ENCODE data around the gene MEF2C.
A peak's percentile ranks its signal among the peaks of the same experiment; 100 is the strongest.
"Not testable (repeated sequence)": the region's sequence is repeated elsewhere in the genome, so short reads cannot be mapped to it uniquely, and the experiment has no call there.

The MEF2C gene

GRCh38 chr5:88818296-88818695 is 64.7 kb downstream of the MEF2C start:
- H3K27me3 Mint-ChIP-seq, result no peaks in the 10 kb centered on the region
- no peak for ATAC-seq
- H3K4me3 Mint-ChIP-seq, result peak overlapping the region; percentile 70
- H3K36me3 Mint-ChIP-seq, result peaks cover 24% of the 10 kb centered on the region
- no peaks in the 10 kb centered on the region for H3K9me3 Mint-ChIP-seq
- H3K4me1 Mint-ChIP-seq, result peaks cover 60% of the 10 kb centered on the region
- H3K27ac Mint-ChIP-seq, result peak overlapping the region; percentile 81

- Mint-ChIP-seq H3K4me1 (peaks cover 66% of the 10 kb centered on the region), H3K4me3 (no peak overlapping the region), H3K9me3 (no peaks in the 10 kb centered on the region), H3K36me3 (peaks cover 21% of the 10 kb centered on the region), H3K27me3 (no peaks in the 10 kb centered on the region), H3K27ac (no peak overlapping the region)
- no peak for ATAC-seq
Measured at GRCh38 chr5:88816195-88816594, 66.8 kb downstream of the MEF2C start.

DNA sequence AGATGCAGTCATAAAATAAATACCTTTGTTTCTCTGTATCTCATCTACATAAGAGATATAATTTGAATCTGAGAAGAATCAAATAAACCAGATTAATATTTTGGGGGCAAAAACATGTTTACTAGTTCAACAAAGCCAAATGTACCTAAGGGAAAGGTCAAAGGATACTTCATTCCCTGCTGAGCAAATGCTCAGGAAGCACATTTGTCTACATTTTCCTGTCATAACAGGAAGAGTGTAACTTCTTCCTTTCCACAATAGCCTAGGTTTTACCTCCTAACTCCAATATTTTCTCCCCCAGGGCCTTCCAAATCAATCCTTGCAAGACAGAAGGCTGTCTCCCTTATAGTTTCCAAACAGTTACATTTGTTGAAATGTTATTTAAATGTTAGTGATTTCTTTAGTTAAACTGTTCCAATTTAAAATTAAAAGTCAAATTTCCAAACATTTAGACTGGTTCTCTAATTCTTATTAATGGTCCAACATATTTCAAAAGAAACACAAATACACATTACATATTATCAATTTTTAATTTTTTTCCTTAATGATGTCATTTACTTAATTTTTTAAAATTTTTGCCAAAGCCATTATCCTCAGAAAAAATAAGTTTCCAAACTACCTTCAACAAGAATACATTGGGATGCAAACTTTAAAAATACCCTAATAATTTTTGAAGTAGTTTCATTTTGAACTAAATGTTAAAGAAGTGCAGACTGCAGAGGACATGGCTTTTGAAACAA is 67.8 kb downstream of the MEF2C start:
- Mint-ChIP-seq H3K4me1 (peaks cover 73% of the 10 kb centered on the region), H3K4me3 (no peak overlapping the region), H3K27me3 (no peaks in the 10 kb centered on the region), H3K27ac (peak overlapping the region; percentile 62), H3K9me3 (no peaks in the 10 kb centered on the region), H3K36me3 (peaks cover 29% of the 10 kb centered on the region)
- ATAC-seq, result no peak

- ATAC-seq, result no peak
- H3K9me3 Mint-ChIP-seq, result no peaks in the 10 kb centered on the region
- H3K4me1 Mint-ChIP-seq, result peaks cover 74% of the 10 kb centered on the region
- H3K36me3 Mint-ChIP-seq, result peaks cover 37% of the 10 kb centered on the region
- H3K27me3 Mint-ChIP-seq, result no peaks in the 10 kb centered on the region
- H3K27ac Mint-ChIP-seq, result peak overlapping the region; percentile 62
- no peak overlapping the region for H3K4me3 Mint-ChIP-seq
Measured at GRCh38 chr5:88813805-88814575, 69.0 kb downstream of the MEF2C start.

DNA sequence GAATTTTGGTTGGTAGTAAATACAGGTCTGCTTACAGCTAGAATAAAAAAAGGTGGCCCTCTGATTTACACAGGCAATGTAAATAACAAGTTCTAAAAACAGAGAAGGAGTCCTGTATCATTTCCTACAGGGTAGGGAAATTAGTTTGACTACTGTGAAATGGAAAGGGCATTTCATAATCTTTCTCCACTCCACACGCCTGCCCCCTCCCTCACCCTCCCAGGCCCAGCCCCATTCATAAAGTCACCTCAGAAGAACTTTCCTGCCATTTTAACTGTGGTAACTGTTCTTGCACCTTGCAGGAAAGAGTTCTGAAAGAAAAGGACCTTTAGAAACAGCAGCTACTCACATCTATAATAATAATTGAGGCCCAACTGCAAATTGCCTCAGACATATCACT is 69.7 kb downstream of the MEF2C start:
- peak overlapping the region; percentile 10 for H3K27ac Mint-ChIP-seq

GRCh38 chr5:88808153-88808552 is 74.8 kb downstream of the MEF2C start:
- H3K36me3 Mint-ChIP-seq, result peaks cover 70% of the 10 kb centered on the region
- H3K4me3 Mint-ChIP-seq, result no peak overlapping the region
- ATAC-seq, result no peak

More for the DNA sequence above, 69.7 kb downstream of the MEF2C start:
- ATAC-seq, result no peak
- Mint-ChIP-seq H3K9me3 (no peaks in the 10 kb centered on the region), H3K27me3 (no peaks in the 10 kb centered on the region), H3K36me3 (peaks cover 39% of the 10 kb centered on the region), H3K4me3 (no peak overlapping the region), H3K4me1 (peaks cover 75% of the 10 kb centered on the region)

GRCh38 chr5:88807327-88807726 is 75.7 kb downstream of the MEF2C start:
- H3K4me1 Mint-ChIP-seq, result peaks cover 55% of the 10 kb centered on the region
- no peak overlapping the region for H3K4me3 Mint-ChIP-seq
- H3K36me3 Mint-ChIP-seq, result peaks cover 68% of the 10 kb centered on the region
- no peaks in the 10 kb centered on the region for H3K27me3 Mint-ChIP-seq
- no peaks in the 10 kb centered on the region for H3K9me3 Mint-ChIP-seq
- H3K27ac Mint-ChIP-seq, result no peak overlapping the region
- no peak for ATAC-seq

More at GRCh38 chr5:88808153-88808552, 74.8 kb downstream of the MEF2C start:
- H3K27ac Mint-ChIP-seq, result peak overlapping the region; percentile 39
- no peaks in the 10 kb centered on the region for H3K9me3 Mint-ChIP-seq
- no peaks in the 10 kb centered on the region for H3K27me3 Mint-ChIP-seq
- H3K4me1 Mint-ChIP-seq, result peaks cover 63% of the 10 kb centered on the region

DNA sequence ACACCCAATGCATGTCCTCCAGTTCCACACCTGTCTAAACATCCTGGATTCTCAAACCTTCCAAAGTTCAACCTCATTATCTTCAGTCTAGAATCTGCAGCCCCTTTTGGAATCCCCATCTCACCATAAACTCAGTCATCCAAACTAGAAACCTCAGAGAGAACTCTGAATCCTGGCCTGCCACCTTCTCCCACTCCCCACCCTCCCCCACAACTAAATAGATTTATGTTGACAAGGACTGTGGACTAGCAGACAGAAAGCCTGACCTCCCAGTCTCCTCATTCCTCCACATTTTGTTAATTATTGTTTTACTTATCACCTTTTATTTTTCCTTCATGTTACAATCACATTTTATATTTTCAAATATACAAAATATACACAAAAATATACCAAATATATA is 76.6 kb downstream of the MEF2C start:
- peaks cover 47% of the 10 kb centered on the region for H3K4me1 Mint-ChIP-seq
- peak overlapping the region; percentile 56 for H3K27ac Mint-ChIP-seq
- no peaks in the 10 kb centered on the region for H3K9me3 Mint-ChIP-seq
- peaks cover 78% of the 10 kb centered on the region for H3K36me3 Mint-ChIP-seq
- H3K4me3 Mint-ChIP-seq, result no peak overlapping the region
- H3K27me3 Mint-ChIP-seq, result no peaks in the 10 kb centered on the region
- no peak for ATAC-seq

DNA sequence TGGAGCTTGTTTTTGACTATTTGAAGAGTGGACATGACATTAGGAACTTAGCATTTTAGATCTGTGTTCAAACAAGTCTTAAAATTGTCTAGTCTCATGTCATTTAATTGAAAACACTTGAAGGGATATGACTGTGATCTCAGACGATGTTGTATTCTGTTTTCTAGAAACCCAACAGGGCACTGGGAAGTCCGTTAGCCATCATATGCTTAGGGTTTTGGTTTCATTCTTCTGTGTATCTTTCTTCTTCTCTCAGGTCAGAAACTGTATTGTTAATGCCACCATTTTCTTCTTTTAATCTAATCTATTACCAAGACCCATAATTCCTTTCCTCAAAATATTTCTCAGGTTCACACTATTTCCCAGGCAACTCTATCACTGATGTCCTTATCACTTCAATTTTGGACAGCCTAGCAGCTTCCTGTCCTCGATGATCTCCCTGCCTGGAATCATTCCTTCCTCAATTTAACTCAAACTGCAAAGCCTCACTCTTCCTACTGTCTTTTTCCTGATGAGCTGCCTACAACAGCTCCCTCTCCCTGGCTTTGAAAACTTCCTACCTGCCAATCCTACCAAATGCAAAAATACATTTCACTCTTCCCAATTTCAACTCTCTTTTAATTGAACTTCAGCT is 77.7 kb downstream of the MEF2C start:
- Mint-ChIP-seq H3K4me1 (peaks cover 40% of the 10 kb centered on the region), H3K36me3 (peaks cover 73% of the 10 kb centered on the region), H3K9me3 (no peaks in the 10 kb centered on the region), H3K27me3 (no peaks in the 10 kb centered on the region), H3K4me3 (peak overlapping the region; percentile 54), H3K27ac (peak overlapping the region; percentile 56)
- no peak for ATAC-seq

- Mint-ChIP-seq H3K4me3 (no peak overlapping the region), H3K9me3 (no peaks in the 10 kb centered on the region), H3K27me3 (no peaks in the 10 kb centered on the region), H3K36me3 (peaks cover 76% of the 10 kb centered on the region), H3K27ac (peak overlapping the region; percentile 56), H3K4me1 (peaks cover 39% of the 10 kb centered on the region)
- no peak for ATAC-seq
Measured at GRCh38 chr5:88804444-88804843, 78.5 kb downstream of the MEF2C start.

- no peak for ATAC-seq
- Mint-ChIP-seq H3K36me3 (peaks cover 73% of the 10 kb centered on the region), H3K27ac (no peak overlapping the region), H3K4me1 (peaks cover 38% of the 10 kb centered on the region), H3K27me3 (no peaks in the 10 kb centered on the region), H3K9me3 (peaks cover under 1% of the 10 kb centered on the region), H3K4me3 (no peak overlapping the region)
Measured at GRCh38 chr5:88803309-88803708, 79.7 kb downstream of the MEF2C start.

GRCh38 chr5:88799938-88800535 is 82.9 kb downstream of the MEF2C start:
- Mint-ChIP-seq H3K4me3 (no peak overlapping the region), H3K27me3 (no peaks in the 10 kb centered on the region), H3K9me3 (peaks cover 14% of the 10 kb centered on the region), H3K36me3 (peaks cover 83% of the 10 kb centered on the region), H3K27ac (no peak overlapping the region), H3K4me1 (peaks cover 49% of the 10 kb centered on the region)
- no peak for ATAC-seq

- not testable (repeated sequence) for H3K27ac Mint-ChIP-seq
Measured at GRCh38 chr5:88798933-88799332, 84.1 kb downstream of the MEF2C start.

GRCh38 chr5:88793797-88794196 is 89.2 kb downstream of the MEF2C start:
- peaks cover 62% of the 10 kb centered on the region for H3K4me1 Mint-ChIP-seq
- not testable (repeated sequence) for H3K27me3 Mint-ChIP-seq, ATAC-seq, H3K27ac Mint-ChIP-seq, H3K4me3 Mint-ChIP-seq
- peaks cover 15% of the 10 kb centered on the region for H3K9me3 Mint-ChIP-seq
- peaks cover 64% of the 10 kb centered on the region for H3K36me3 Mint-ChIP-seq

More at GRCh38 chr5:88798933-88799332, 84.1 kb downstream of the MEF2C start:
- peaks cover 47% of the 10 kb centered on the region for H3K4me1 Mint-ChIP-seq
- peaks cover 84% of the 10 kb centered on the region for H3K36me3 Mint-ChIP-seq
- not testable (repeated sequence) for ATAC-seq, H3K27me3 Mint-ChIP-seq, H3K4me3 Mint-ChIP-seq
- peaks cover 15% of the 10 kb centered on the region for H3K9me3 Mint-ChIP-seq

Measured in stimulated activated memory B cell treated with anti-CD40 and anti-IgM and Interleukin-4, amounts not matched to agents 10 μg/mL and 1 μg/mL and 100 μg/mL, for 72 hours (primary cell).